Measurements from ENCODE around the gene ELOVL6. TPM values are rescaled to one million over a fixed set of nuclear protein-coding genes. Genes with fewer than 3 reads are reported as not detected.

Gene ELOVL6
- total and polyA plus RNA-seq, 9 of the 15 experiments (the other 6 are each of a cell fraction or from before 2014, with no cell fraction given), result 18.3 to 82.6 (median 46.0) TPM

- no peak for TF ChIP-seq ZBTB8A (IDR thresholded peaks at IDR 0.05; ENCODE audit: partially characterized antibody)
- TF ChIP-seq KLF10 (CRISPR knock-in tag; IDR thresholded peaks at IDR 0.05), result no peak
- peak; percentile 45; the same call in 1 of the 2 replicates for TF ChIP-seq KLF13 (tag; IDR thresholded peaks at IDR 0.05; ENCODE audit: borderline replicate concordance, low read depth)
- TF ChIP-seq TAF9B (IDR thresholded peaks at IDR 0.05; ENCODE audit: partially characterized antibody), result peak; percentile 85
- no peak for TF ChIP-seq ZNF57 (CRISPR knock-in tag; IDR thresholded peaks at IDR 0.05)
- TF ChIP-seq, protein P1, sequence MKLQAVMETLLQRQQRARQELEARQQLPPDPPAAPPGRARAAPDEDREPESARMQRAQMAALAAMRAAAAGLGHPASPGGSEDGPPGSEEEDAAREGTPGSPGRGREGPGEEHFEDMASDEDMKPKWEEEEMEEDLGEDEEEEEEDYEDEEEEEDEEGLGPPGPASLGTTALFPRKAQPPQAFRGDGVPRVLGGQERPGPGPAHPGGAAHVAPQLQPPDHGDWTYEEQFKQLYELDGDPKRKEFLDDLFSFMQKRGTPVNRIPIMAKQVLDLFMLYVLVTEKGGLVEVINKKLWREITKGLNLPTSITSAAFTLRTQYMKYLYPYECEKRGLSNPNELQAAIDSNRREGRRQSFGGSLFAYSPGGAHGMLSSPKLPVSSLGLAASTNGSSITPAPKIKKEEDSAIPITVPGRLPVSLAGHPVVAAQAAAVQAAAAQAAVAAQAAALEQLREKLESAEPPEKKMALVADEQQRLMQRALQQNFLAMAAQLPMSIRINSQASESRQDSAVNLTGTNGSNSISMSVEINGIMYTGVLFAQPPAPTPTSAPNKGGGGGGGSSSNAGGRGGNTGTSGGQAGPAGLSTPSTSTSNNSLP (IDR thresholded peaks at IDR 0.05; ENCODE audit: borderline replicate concordance, low read depth, low read length), result peak; percentile 72; the same call in 1 of the 2 replicates
- TF ChIP-seq TCF15 (CRISPR knock-in tag; IDR thresholded peaks at IDR 0.05), result no peak
- no peak for TF ChIP-seq PHB (CRISPR knock-in tag; IDR thresholded peaks at IDR 0.05)
- no peak for TF ChIP-seq SIX5 (IDR thresholded peaks at IDR 0.05; ENCODE audit: borderline replicate concordance in 1 of 2, insufficient read depth in 1 of 2, low read depth in 1 of 2, low read length in 2 of 2)
- TF ChIP-seq SLC30A9 (CRISPR knock-in tag; IDR thresholded peaks at IDR 0.05), result no peak
- no peak for TF ChIP-seq NFIX (CRISPR knock-in tag; IDR thresholded peaks at IDR 0.05; ENCODE audit: low read depth)
- TF ChIP-seq, protein P2, sequence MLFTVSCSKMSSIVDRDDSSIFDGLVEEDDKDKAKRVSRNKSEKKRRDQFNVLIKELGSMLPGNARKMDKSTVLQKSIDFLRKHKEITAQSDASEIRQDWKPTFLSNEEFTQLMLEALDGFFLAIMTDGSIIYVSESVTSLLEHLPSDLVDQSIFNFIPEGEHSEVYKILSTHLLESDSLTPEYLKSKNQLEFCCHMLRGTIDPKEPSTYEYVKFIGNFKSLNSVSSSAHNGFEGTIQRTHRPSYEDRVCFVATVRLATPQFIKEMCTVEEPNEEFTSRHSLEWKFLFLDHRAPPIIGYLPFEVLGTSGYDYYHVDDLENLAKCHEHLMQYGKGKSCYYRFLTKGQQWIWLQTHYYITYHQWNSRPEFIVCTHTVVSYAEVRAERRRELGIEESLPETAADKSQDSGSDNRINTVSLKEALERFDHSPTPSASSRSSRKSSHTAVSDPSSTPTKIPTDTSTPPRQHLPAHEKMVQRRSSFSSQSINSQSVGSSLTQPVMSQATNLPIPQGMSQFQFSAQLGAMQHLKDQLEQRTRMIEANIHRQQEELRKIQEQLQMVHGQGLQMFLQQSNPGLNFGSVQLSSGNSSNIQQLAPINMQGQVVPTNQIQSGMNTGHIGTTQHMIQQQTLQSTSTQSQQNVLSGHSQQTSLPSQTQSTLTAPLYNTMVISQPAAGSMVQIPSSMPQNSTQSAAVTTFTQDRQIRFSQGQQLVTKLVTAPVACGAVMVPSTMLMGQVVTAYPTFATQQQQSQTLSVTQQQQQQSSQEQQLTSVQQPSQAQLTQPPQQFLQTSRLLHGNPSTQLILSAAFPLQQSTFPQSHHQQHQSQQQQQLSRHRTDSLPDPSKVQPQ (CRISPR knock-in tag; IDR thresholded peaks at IDR 0.05; ENCODE audit: borderline replicate concordance), result no peak
- TF ChIP-seq MECOM (CRISPR knock-in tag; IDR thresholded peaks at IDR 0.05), result no peak
- TF ChIP-seq ZNF41 (CRISPR knock-in tag; conservative IDR thresholded peaks at IDR 0.05), result no peak
- TF ChIP-seq DNMT1 (IDR thresholded peaks at IDR 0.05), result no peak
Measured at GRCh38 chr4:110198435-110199416, at the start of gene ELOVL6 (continued).
